K562 (cell line): ENCODE results near the gene MRPS6. TPM values are rescaled to one million over a fixed set of nuclear protein-coding genes. Genes with fewer than 3 reads are reported as not detected.

ENCODE experiments used
- GATA2 ChIP-seq: sonication (generic); formaldehyde crosslinking; IDR thresholded peaks from 2 replicates; pipeline ENCODE4 v1.4.0; 2020; ENCODE audit warnings: mild to moderate bottlenecking, missing genetic modification reagents
- MED1 ChIP-seq: sonication (generic); formaldehyde crosslinking; IDR thresholded peaks from 2 replicates; pipeline ENCODE4 v1.8.1; 2023; ENCODE audit warnings: missing genetic modification reagents, borderline replicate concordance
- OTX1 ChIP-seq: fragments of 450-650 bp; formaldehyde crosslinking; IDR thresholded peaks from 2 replicates; pipeline ENCODE4 v1.4.0; 2022; ENCODE audit warnings: mild to moderate bottlenecking
- RBM25 ChIP-seq: fragments of 200-400 bp; formaldehyde crosslinking; IDR thresholded peaks from 2 replicates; pipeline ENCODE4 v1.6.1; 2018; ENCODE audit warnings: low read length, low read depth, moderate library complexity; ENCODE audit not compliant: severe bottlenecking
- RHOXF2B ChIP-seq: fragments of 250-450 bp; sonication (Bioruptor Pico); conservative IDR thresholded peaks from 2 replicates; pipeline ENCODE4 v1.5.1; 2021
- TEAD1 ChIP-seq, 2 experiments: fragments of 450-650 bp in 1 of 2; sonication (generic) in 1 of 2; formaldehyde crosslinking; IDR thresholded peaks; 2 replicates each; pipeline versions ENCODE4 v1.4.0 to v1.8.0; 2020 to 2022; ENCODE audit warnings: mild to moderate bottlenecking in 2 of 2, missing genetic modification reagents in 1 of 2
- ZNF764 ChIP-seq: fragments of 250-450 bp; sonication (Bioruptor Pico); IDR thresholded peaks from 2 replicates; pipeline ENCODE4 v1.4.0; 2020; ENCODE audit warnings: low read depth, mild to moderate bottlenecking, moderate library complexity
- polyA plus RNA-seq, 8 experiments: library from polyadenylated mRNA; depleted of rRNA in 4 of 8; stranded (reverse) in 5 of 8; unstranded in 3 of 8; fragments of >200 nt; fragmentation: Nextera tagmentation in 2 of 8; fragmentation: Illumina TruSeq in 1 of 8; extraction: Ambion mirVana in 2 of 8; extraction: Trizol in 1 of 8; gene quantifications; 2 replicates each; pipeline versions ENCODE4 v1.2.1 to v1.2.3, GENCODE V29; 2011 to 2014; ENCODE audit warnings: inconsistent platforms in 1 of 8, missing spikeins in 1 of 8
- total RNA-seq, 7 experiments: library from RNA; depleted of rRNA in 6 of 7; stranded (reverse); fragments of >200 nt in 6 of 7; fragmentation: Illumina TruSeq in 2 of 7; extraction: Trizol in 2 of 7; gene quantifications; 2 replicates each; pipeline versions ENCODE4 v1.2.1 to v1.2.3, GENCODE V29; 2011 to 2021; ENCODE audit warnings: low replicate concordance in 1 of 7
- TF ChIP-seq, protein P1 (sequence below), 2 experiments: fragments of 450-650 bp; IDR thresholded peaks; 2 replicates each; pipeline ENCODE4 v1.6.1; 2018; ENCODE audit warnings: mild to moderate bottlenecking in 2 of 2, low read depth in 1 of 2; ENCODE audit not compliant: partially characterized antibody in 2 of 2

The MRPS6 gene
- total and polyA plus RNA-seq, 9 of the 15 experiments (the other 6 are each of a cell fraction or from before 2014, with no cell fraction given) = 26.1 to 72.0 (median 39.3) TPM

DNA sequence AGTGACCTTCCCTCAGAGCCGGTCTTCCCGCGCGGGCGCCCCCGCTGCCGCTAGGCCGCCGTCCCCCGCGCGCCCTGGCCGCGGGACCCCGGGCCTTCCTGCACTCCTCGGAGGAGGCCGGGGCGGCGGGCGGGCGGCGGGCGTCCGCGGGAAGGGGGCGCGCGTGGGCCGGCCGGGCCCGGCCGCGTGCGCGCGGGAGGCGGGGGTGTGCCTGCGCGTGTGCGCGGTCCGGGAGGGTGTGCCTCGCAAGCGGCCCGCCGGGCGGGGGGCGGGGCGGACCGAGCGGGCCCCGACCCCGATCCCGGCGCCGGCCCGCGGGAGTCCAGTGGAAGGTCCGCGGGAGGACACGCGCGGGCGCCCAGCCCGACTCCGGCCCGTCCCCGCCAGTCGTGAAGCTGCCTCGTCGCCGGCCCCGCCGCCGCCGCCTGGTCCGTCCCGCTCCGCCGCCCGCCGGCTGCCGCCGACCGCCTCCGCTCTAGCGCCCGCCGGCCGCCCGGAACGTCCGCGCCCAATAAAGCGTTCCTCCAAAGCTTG is 438 bp downstream of the MRPS6 start (continued):
- TF ChIP-seq OTX1 (no peak), ZNF764 (CRISPR knock-in tag) (no peak), GATA2 (no peak), TEAD1 (CRISPR knock-in tag; IDR thresholded peaks at IDR 0.05) (0 out of 4 replicates have a peak, but pooled peaks of 1 of the 2 experiments have one; percentile 37), RHOXF2B (CRISPR knock-in tag) (no peak), RBM25 (peak; percentile 2), MED1 (CRISPR knock-in tag) (peak; percentile 32; the same call in 1 of the 2 replicates)
- TF ChIP-seq, protein P1, sequence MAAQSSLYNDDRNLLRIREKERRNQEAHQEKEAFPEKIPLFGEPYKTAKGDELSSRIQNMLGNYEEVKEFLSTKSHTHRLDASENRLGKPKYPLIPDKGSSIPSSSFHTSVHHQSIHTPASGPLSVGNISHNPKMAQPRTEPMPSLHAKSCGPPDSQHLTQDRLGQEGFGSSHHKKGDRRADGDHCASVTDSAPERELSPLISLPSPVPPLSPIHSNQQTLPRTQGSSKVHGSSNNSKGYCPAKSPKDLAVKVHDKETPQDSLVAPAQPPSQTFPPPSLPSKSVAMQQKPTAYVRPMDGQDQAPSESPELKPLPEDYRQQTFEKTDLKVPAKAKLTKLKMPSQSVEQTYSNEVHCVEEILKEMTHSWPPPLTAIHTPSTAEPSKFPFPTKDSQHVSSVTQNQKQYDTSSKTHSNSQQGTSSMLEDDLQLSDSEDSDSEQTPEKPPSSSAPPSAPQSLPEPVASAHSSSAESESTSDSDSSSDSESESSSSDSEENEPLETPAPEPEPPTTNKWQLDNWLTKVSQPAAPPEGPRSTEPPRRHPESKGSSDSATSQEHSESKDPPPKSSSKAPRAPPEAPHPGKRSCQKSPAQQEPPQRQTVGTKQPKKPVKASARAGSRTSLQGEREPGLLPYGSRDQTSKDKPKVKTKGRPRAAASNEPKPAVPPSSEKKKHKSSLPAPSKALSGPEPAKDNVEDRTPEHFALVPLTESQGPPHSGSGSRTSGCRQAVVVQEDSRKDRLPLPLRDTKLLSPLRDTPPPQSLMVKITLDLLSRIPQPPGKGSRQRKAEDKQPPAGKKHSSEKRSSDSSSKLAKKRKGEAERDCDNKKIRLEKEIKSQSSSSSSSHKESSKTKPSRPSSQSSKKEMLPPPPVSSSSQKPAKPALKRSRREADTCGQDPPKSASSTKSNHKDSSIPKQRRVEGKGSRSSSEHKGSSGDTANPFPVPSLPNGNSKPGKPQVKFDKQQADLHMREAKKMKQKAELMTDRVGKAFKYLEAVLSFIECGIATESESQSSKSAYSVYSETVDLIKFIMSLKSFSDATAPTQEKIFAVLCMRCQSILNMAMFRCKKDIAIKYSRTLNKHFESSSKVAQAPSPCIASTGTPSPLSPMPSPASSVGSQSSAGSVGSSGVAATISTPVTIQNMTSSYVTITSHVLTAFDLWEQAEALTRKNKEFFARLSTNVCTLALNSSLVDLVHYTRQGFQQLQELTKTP (IDR thresholded peaks at IDR 0.05; ENCODE audit: low read depth in 1 of 2, partially characterized antibody in 2 of 2) = no peak
